HCT116 (cell line): ENCODE measurements around the gene EFR3B.

Source experiments
- CEBPB ChIP-seq: IDR thresholded peaks from 2 replicates; pipeline ENCODE4 v1.6.1; 2012; ENCODE audit warnings: low read depth
- CTCF ChIP-seq, 3 experiments: fragments of 200-600 bp in 1 of 3; sonication (generic) in 1 of 3; IDR thresholded peaks in 2 of 3; conservative IDR thresholded peaks in 1 of 3; 2 replicates each; pipeline ENCODE4 v1.5.1; 2012 to 2017; ENCODE audit warnings: low read depth in 2 of 3, low read length in 2 of 3, antibody characterized with exemption in 1 of 3, borderline replicate concordance in 1 of 3, control low read depth in 1 of 3, mild to moderate bottlenecking in 1 of 3, mixed read lengths in 1 of 3, mixed run types in 1 of 3, moderate library complexity in 1 of 3; ENCODE audit not compliant: insufficient read depth in 1 of 3
- POLR2A ChIP-seq: IDR thresholded peaks from 2 replicates; pipeline ENCODE4 v1.7.0; 2011; ENCODE audit warnings: borderline replicate concordance; ENCODE audit not compliant: insufficient read depth, insufficient read length; ENCODE audit errors: extremely low read depth
- REST ChIP-seq: IDR thresholded peaks from 2 replicates; pipeline ENCODE4 v1.6.1; 2012; ENCODE audit warnings: low read depth
- TCF7L2 ChIP-seq: IDR thresholded peaks from 2 replicates; pipeline ENCODE4 v1.7.0; 2011; ENCODE audit warnings: borderline replicate concordance, inconsistent platforms; ENCODE audit not compliant: insufficient read depth, insufficient read length; ENCODE audit errors: extremely low read depth

GRCh38 chr2:25009954-25010353 lies 31.9 kb upstream of the EFR3B start:
- TF ChIP-seq CTCF (IDR thresholded peaks at IDR 0.05 in 2 of 3, conservative IDR thresholded peaks at IDR 0.05 in 1 of 3; ENCODE audit: borderline replicate concordance in 1 of 3, insufficient read depth in 1 of 3, low read depth in 2 of 3, low read length in 2 of 3) (no peak), CEBPB (no peak), POLR2A (no peak), TCF7L2 (no peak), REST (no peak)
